Stimulated activated CD8-positive, alpha-beta memory T cell treated with anti-CD3 and anti-CD28 coated beads, Interleukin-4, amount 100 ng/mL, for 24 hours (primary cell): ENCODE measurements around the gene SLC5A10.

Experiments
- DNase-seq: peaks from one replicate; pipeline ENCODE4 v3.0.0-alpha.2; 2020; ENCODE audit warnings: low read depth

The SLC5A10 gene

DNA sequence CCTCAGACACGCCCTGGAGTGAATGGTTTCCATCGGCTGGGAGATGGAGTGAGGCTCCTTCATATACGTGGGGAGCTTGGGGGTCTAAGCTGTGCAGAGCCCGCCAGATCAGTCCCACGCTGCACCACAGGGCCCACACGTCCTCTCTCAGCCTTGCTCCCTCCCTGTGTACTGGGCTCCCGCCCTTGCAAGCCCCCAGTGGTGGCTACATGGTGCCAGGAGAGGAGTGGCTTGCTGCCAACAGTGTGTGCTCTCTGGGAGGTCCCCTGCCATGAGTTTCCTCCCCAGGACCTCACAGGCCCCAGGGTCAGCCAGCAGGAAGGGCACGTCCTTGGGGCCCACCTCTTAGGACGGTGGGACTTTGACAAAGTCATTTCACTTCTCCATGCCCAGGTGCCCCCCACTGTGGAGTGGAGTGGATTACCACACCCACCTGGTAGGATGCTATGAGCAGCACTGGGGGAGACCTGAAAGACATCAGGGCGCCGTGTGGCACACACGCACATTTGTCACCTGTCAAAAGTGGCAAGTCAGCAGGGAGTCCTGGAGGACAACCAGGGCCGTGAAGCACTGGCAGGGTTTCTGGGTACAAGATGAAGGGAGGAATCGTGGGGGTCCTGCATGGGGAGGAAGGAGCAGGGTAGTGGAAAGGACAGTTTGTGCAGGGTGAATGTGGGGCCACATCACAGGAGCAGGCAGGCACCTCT lies 13.7 kb downstream of the SLC5A10 start:
- DNase-seq, result no peak

DNA sequence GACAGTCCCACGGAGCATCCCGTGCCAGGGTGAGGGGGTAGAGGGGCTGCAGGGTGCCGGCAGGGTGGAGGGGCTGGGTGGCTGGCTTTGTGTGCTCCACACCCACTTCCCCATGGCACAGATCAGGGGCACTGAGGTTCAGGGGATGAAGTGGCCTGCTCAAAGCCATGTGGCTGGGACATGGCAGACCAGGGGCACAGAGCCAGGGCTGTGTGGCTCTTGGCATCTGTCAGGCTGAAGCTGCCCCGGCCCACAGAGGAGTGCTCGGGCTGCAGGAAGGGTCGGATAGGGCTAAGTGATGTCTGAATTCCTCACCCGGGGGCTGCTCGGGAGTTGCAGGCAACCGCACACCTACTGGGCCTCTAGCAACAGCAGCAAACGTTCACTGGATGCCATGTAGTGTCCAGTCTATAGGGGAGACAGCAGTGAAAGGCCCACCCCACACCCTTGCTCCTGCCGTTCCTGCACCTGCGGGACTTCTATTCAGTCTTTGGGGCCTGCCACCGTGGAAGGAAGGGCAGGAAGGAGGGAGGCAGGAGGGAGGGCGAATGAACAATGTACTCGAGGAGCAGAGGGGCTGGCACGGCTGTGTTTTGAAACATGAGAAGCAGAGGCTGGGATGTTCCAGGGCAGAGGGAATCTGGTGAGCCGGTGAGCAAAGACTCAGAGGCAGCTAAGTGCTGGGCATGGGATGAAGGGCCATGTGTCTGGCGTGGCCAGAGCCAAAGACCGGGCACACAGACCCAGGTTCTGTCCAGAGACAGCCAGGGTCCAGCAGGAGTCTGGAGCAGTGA lies 15.1 kb downstream of the SLC5A10 start:
- no peak for DNase-seq

GRCh38 chr17:18967916-18968315 lies 16.0 kb downstream of the SLC5A10 start:
- no peak for DNase-seq

DNA sequence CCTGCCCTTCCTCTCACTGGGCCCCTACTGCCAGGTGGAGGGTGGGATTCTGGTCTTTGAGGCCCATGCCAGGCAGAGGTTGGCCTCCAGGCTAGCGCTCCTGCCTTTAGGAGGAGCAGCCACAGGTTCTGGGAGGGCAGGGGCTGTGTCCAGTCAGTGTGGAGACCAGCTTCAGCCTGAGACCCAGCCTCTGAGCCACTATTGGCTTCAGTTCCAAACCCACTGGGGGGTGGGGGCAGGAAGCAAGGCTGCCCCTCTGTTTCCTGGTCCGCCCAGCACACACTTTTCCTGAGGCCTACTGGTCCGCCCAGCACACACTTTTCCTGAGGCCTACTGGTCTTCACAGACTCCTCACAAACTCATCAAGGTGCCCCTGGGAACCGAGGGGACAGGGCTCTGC lies 16.4 kb downstream of the SLC5A10 start:
- no peak for DNase-seq

DNA sequence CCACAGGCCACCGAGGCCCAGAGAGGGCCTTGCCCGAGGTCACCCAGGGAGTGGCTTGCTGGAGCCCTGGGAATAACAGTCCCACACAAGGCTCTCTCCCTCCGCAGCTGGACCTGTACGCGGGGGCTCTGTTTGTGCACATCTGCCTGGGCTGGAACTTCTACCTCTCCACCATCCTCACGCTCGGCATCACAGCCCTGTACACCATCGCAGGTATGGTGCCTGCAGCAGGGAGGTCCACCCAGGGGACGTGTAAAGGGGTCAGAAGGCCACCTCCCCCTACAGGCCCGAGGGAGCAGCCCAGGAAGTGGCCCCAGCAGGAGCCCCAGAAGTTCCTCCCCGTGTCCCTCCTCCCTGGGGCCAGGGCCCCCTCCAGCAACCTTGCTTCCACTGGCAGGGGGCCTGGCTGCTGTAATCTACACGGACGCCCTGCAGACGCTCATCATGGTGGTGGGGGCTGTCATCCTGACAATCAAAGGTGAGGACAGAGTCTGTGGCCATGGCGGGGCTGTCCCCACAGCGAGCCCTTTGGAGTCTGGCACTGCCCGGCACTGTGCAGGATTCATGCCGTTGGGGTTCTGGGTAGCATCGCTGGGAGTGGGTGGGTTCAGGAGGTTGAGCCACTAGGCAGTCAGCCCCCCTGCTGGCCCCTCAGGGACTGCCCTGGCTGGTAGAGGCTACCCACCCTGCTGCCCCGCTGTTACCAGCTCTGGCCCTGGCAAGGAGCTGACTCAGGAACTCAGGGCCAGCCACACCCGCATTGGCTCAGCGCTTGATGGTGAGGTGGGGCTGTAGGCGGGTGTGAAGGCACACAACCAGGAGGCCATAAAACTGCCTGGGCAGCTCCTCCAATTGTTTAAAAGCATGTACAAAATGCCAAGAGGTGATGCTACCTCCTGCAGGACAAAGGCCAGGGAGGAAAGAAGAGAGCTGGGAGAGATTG lies 17.3 kb downstream of the SLC5A10 start:
- no peak for DNase-seq

GRCh38 chr17:18970582-18971480 lies 18.9 kb downstream of the SLC5A10 start:
- DNase-seq, result no peak

- DNase-seq, result no peak
These were observed 19.8 kb downstream of the SLC5A10 start for GRCh38 chr17:18971801-18972200.

GRCh38 chr17:18974407-18975149 lies 22.6 kb downstream of the SLC5A10 start:
- DNase-seq, result no peak

DNA sequence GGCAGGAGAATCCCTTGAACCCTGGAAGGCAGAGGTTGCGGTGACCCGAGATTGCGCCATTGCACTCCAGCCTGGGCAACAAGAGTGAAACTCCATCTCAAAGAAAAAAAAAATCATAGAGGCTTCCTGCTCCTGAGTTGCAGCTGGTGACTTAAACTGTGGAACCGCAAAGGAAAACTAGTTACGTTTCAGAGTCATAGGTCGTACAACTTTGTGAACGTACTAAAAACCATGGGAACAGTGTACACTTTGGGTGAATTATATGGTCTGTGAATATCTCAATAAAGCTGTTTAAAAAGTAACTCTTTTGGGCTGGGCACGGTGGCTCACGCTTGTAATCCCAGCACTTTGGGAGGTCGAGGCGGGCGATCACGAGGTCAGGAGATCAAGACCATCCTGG lies 23.6 kb downstream of the SLC5A10 start:
- no peak for DNase-seq

GRCh38 chr17:18976201-18976600 lies 24.2 kb downstream of the SLC5A10 start:
- no peak for DNase-seq

GRCh38 chr17:18977021-18977420 lies 25.1 kb downstream of the SLC5A10 start:
- no peak for DNase-seq

DNA sequence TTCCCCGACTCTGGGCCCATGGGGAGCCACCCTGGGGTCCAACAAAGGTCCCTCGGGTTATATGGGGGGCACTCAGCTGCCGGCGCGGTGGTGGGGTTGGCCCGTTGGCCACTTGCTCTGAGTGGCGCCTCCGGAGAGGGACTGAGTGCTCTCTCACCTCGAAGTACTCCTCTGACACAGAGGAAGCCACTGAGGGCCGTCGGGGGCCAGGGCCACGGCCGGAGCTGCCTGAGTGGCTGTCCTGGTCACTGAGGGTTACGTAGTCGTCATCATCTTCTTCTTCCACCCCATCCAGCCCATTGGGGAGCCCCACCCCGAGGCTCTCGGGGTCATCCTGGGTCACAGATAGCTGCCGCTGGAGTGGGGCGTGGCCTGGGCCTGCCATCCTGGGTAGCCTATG lies 25.7 kb downstream of the SLC5A10 start:
- no peak for DNase-seq

DNA sequence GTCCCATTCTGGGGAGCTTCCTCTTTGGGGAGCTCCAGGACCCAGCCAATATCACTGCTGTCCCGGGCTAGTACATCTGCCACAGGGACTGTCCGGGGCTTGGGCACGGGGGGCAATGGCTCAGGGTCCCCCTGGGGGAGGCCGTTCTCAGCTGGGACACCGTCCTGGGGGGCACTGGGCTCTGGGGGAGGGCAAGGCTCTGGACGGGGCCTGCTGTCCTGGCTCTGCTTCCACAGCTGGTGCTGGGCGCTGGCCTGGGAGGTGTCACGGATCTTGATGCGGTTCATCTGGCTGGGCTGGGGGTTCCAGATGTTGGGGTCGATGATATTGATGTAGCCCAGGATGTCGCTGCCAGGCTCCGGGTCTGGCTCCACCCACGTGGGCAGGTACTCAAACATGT lies 26.1 kb downstream of the SLC5A10 start:
- DNase-seq, result no peak

DNA sequence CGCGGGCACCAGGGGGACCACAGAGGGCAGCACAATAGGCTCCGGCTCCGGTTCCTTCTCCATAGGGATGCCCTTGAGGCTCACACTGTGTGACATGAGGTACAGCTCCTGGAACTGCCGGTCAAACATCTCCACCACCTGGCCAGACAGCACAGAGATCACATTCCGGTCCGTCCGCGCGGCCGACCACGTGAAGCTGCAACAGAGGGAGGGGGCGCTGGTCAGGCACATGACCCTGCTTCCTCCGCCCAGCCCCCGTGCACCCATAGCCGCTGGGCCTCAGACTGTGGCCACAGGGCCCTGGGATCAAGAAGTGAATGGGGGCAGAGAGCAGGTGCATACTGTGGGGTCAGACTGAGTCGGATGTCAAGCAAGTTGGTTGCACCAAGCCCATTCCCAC lies 26.7 kb downstream of the SLC5A10 start:
- no peak for DNase-seq

DNA sequence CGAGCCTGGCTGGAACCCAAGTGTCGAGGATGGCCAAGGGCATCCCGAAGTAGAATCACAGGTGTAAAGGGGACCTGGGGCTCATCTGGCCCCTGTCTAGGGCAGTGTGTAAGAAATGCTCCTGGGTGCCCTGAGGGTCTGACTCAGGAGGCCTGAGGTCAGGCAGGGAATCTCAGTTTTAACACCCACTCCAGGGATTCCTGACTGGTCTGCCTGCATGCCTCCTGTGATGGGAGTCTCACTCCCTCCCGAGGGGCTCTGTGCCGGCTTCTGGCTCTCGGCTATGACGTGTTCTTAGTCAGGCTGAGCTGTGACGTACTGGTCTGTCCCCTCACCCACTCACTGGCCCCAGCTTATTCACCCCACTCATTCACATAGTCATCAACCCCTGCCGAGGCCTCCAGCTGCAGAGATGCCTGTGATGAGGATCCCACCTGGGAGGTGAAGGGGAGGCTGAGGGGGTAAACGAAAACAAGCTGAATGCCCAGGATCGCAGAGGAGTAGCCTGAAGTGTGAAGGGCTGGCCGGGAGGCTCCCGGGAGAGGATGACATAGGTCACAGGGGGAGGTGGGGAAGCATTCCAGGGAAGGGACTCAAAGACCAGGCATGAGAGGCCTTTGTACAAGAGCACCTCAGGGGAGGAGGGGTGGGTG lies 28.8 kb downstream of the SLC5A10 start:
- DNase-seq, result no peak

GRCh38 chr17:18981335-18981641 lies 29.3 kb downstream of the SLC5A10 start:
- no peak for DNase-seq

DNA sequence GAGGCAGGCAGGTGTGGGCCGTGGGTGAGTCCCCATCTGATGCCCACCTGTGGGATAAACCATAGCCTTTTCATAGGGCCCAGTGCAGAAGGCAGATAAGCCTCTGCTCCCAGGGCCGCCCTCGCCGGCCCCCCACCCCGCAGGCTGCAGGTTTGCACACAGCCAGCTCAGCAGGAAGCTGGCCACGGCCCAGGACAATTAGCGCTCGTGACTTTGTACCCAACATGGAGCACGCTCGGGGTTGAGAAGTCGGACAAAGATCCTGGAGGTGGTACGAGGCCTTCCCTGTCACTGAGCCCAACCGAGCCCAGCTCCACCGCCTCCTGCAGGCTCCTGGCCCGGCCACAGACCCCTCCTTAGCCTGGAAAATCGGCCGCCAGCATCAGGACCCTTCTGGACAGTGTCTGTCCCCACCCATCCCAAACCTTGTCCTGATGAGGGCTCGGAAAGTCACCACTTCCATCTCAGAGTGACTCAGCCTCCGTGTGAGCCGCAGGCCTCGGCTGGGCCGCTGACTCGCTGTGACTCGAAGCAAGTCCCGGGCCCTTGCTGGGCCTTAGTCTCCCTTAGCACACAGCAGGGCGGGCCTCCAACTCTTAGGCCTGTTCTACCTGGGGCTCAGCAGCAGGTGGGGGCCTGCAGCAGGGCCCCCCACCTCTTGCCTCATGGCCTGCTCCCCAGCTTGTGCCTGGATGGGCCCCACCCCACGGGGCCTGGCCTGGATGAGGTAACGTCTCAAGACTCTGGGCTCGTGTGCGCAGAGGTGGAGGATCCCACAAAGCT lies 29.9 kb downstream of the SLC5A10 start:
- no peak for DNase-seq

DNA sequence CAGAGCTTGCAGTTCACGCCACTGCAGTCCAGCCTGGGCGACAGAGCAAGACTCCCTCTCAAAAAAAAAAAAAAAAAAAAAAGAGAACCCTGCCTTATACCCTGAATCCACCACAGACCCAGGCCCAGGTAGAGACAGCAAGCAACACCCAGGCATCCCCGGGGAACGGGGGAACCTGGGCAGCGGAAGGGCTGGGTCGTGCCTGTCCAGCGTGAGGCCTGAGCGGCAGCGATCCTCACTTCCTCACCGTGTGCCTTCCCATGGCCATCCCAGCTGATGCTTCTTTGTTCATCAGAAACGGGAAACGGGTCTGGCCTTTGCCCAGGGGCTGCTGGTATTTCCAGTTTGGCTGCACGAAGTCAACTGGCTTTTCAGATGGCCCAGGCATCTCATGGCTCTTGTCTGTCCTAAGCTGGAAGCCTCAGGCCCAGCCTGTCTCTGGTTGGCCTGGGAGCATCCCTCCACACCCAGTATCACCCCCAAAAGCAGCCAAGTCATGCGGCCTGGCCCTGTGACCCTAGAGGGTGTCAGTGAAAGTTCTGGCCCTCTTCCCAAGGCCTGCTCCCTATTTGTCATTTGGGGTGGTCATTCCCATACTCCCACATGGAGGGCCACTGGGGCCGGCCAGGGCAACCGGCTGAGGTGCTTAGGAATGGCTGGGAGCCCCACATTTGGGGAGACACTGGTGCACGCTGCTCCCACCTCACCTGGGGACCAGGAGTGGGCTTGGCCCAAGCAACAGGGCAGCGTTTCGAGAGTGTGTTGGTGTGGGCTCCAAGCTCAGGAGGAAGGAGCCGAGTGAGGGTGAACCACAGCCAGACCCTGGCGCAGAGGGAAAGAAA lies 32.5 kb downstream of the SLC5A10 start:
- DNase-seq, result no peak

- no peak for DNase-seq
These were observed 33.5 kb downstream of the SLC5A10 start for GRCh38 chr17:18985475-18985874.
